Prostate gland (tissue), 2 donors: Measurements from ENCODE around the gene MRTFB.

Experiments used
- CTCF ChIP-seq, 4 experiments: fragments of 200-600 bp in 2 of 4; fragments of 450-650 bp in 2 of 4; sonication (generic) in 2 of 4; IDR thresholded peaks; 1 replicate in 3 of 4; 2 replicates in 1 of 4; pipeline ENCODE4 v1.5.1; 2016 to 2019; ENCODE audit warnings: antibody characterized with exemption in 4 of 4, mild to moderate bottlenecking in 2 of 4, moderate library complexity in 2 of 4
- POLR2A ChIP-seq: fragments of 450-650 bp; IDR thresholded peaks from one replicate; pipeline ENCODE4 v1.6.1; 2016; ENCODE audit warnings: antibody characterized with exemption, mild to moderate bottlenecking

DNA sequence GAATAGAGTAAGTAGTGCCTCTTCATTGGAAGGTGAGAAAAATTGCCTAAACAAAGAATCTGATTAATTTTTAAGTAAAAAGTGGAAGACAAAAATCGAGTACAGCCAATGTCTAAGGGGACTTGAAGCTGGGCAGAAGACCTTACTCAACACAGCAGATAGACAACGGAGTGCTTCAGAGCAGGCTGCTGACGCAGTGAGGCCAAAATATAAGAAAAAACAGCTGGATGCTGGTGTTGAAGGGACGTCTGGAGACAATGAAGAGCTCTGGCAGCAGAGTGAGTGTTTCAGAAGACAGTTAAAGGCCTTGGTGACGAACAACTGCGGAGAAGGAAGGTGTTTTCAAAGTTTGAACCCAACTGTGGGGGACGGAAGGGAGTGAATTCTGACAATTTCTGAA, 169.8 kb downstream of the MRTFB start:
- TF ChIP-seq CTCF (IDR thresholded peaks at IDR 0.05) = no peak
- no peak for TF ChIP-seq POLR2A
